Lower leg skin (tissue), 4 donors: ENCODE measurements around the gene MAFF. TPM values are rescaled to one million over a fixed set of nuclear protein-coding genes. Genes with fewer than 3 reads are reported as not detected.
A peak's percentile ranks its signal among the peaks of the same experiment; 100 is the strongest.

Experiments
- DNase-seq, 2 donors: peaks; one replicate each; pipeline ENCODE4 v3.0.0-alpha.2; 2019; ENCODE audit warnings: low spot score in 2 of 2
- H3K4me3 ChIP-seq: fragments of 200-600 bp; sonication (generic); 2 replicates; pipeline ENCODE4 v1.5.1; 2017; ENCODE audit warnings: mild to moderate bottlenecking, low read depth; ENCODE audit not compliant: poor library complexity, severe bottlenecking
- POLR2A ChIP-seq, 2 donors: fragments of 450-650 bp; IDR thresholded peaks; one replicate each; pipeline ENCODE4 v1.6.1; 2016 to 2017; ENCODE audit warnings: antibody characterized with exemption in 2 of 2, mild to moderate bottlenecking in 1 of 2, moderate library complexity in 1 of 2
- WGBS, 2 donors: methylation state at CpG; one replicate each; pipeline ENCODE4 v1.1.5; 2018; 5-methylcytosine and 5-hydroxymethylcytosine counted together
- intact Hi-C: fragments of 100-400 bp; cut with DNase I; formaldehyde crosslinking; loops from one replicate; pipeline ENCODE4 v1.15.0; 2023; ENCODE audit warnings: low total_unique reads
- total RNA-seq, 4 donors: library from RNA; depleted of rRNA; stranded (reverse); fragments of >200 nt; gene quantifications; one replicate each; pipeline ENCODE4 v1.1.0, GENCODE V29; 2016
- TF ChIP-seq, protein P1 (sequence below), 3 donors: fragments of 450-650 bp; IDR thresholded peaks; one replicate each; pipeline ENCODE4 v1.5.1; 2016; ENCODE audit warnings: antibody characterized with exemption in 3 of 3, mild to moderate bottlenecking in 3 of 3, moderate library complexity in 2 of 3

Gene MAFF
- total RNA-seq, 4 donors from 2014 or later, result 64.7 to 116 (median 82.0) TPM

- TF ChIP-seq, protein P1, sequence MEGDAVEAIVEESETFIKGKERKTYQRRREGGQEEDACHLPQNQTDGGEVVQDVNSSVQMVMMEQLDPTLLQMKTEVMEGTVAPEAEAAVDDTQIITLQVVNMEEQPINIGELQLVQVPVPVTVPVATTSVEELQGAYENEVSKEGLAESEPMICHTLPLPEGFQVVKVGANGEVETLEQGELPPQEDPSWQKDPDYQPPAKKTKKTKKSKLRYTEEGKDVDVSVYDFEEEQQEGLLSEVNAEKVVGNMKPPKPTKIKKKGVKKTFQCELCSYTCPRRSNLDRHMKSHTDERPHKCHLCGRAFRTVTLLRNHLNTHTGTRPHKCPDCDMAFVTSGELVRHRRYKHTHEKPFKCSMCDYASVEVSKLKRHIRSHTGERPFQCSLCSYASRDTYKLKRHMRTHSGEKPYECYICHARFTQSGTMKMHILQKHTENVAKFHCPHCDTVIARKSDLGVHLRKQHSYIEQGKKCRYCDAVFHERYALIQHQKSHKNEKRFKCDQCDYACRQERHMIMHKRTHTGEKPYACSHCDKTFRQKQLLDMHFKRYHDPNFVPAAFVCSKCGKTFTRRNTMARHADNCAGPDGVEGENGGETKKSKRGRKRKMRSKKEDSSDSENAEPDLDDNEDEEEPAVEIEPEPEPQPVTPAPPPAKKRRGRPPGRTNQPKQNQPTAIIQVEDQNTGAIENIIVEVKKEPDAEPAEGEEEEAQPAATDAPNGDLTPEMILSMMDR (IDR thresholded peaks at IDR 0.05), result no peak
- TF ChIP-seq POLR2A (IDR thresholded peaks at IDR 0.05), result no peak
- WGBS, 2 donors, result 18 to 35% methylated on average over 2 to 3 of the region's 3 CpGs
- H3K4me3 ChIP-seq, result no peak overlapping the region
- intact Hi-C loops, result no loop called here
- DNase-seq, result no peak
Measured at GRCh38 chr22:38228326-38228872, 26.6 kb downstream of the MAFF start.

DNA sequence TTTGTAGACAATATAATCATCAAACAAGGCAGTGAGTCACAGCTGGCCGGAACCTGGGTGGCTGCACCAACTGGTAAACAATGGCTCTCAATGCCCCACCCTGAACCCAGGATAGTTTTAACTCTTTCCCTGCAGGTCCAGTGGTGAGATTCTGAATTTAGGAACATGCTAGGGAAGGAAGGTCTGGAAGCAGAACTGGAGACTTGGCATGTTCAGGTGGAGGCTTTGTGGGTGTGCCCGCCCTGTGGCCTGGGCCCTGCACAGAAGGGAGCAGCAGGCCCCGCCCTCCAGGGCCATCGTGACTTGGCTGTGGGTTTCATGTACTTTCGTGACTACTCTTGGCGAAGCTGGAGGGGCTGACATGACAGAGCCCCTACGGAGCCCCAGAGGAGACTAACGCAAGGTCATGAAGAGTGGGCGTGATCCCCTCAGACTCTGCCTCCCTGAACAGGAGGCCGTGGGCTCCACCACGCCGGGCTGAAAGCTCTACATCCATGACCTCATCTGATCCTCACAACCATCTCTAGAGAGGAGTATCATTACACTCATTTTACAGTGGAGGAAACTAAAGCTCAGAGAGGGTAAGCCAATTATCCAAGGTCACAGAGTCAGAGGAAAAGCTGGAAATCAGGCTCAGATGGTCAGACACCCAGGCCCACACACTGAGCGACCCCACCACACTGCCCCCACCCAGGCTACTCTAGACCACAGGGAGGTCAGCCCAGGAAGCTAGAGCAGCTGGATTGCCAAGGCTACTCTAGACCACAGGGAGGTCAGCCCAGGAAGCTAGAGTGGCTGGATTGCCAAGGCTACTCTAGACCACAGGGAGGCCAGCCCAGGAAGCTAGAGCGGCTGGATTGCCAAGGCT lies 27.3 kb downstream of the MAFF start:
- WGBS, 2 donors, result 30 to 40% methylated on average over 13 of the region's 14 CpGs
- intact Hi-C loops, result no loop called here
- H3K4me3 ChIP-seq, result no peak overlapping the region
- DNase-seq, result peak; percentile 79 to 93
- TF ChIP-seq POLR2A (IDR thresholded peaks at IDR 0.05), result no peak
- TF ChIP-seq, protein P1 (IDR thresholded peaks at IDR 0.05), result no peak

DNA sequence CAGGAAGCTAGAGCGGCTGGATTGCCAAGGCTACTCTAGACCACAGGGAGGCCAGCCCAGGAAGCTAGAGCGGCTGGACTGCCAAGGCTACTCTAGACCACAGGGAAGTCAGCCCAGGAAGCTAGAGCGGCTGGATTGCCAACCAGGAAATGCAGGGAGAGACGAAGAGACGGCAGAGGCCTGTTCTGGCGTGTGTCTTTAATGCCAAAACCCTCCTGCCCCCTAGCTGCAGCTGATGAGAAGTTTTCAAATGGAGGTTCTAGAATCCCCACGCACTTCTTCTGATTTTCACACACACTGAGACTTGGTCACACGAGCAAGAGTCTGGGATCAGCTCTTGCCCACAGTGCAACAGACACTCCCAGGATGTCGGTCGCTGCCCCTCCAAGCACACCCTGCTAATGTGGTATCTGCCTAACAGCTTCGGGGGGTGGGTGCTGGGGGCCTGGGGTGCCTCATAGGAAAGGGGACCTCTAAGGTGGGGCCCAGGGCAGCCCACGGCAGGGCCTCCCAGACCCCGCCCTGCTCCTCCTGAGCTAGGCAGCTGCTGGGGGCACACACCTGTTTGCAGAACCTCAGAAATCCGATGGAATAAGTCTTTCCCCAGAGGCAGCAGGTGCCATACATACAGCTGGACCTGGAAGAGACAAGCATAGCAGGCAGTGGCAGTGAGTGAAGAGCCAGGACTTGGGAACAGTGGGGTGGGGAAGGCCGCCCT lies 28.5 kb downstream of the MAFF start:
- peak; percentile 60 to 92 for DNase-seq
- intact Hi-C loops, result no loop called here
- no peak overlapping the region for H3K4me3 ChIP-seq

DNA sequence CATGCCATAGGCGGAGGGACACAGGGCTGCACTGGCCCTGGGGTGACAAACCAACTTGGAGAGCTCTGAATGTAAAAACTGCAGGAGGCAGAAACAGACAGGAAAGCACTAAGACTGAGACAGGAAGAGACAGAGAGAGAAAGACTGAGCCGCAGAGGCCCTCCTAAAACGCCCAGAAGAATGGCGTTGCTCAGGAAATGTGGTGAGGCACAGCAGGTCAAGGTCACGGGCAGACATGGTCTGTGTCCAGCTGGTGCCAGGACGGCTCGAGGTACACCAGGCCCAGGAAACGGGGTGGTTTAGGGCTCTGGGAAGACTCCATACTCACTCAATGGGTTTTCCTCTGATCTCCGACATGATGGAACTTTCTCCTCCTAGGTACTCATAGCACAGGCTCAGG lies 29.1 kb downstream of the MAFF start:
- WGBS, 2 donors, result 86 to 87% methylated on average over 9 of the region's 9 CpGs
- TF ChIP-seq POLR2A (IDR thresholded peaks at IDR 0.05), result no peak
- TF ChIP-seq, protein P1 (IDR thresholded peaks at IDR 0.05), result no peak
- intact Hi-C loops, result no loop called here
- DNase-seq, result no peak
- no peak overlapping the region for H3K4me3 ChIP-seq

More for the DNA sequence above, 28.5 kb downstream of the MAFF start:
- WGBS, 2 donors, result 43 to 50% methylated on average over 9 to 11 of the region's 15 CpGs
- no peak for TF ChIP-seq POLR2A (IDR thresholded peaks at IDR 0.05)
- TF ChIP-seq, protein P1 (IDR thresholded peaks at IDR 0.05), result no peak

- H3K4me3 ChIP-seq, result no peak overlapping the region
- no peak for DNase-seq
- intact Hi-C loops, result no loop called here
- no peak for TF ChIP-seq POLR2A (IDR thresholded peaks at IDR 0.05)
- TF ChIP-seq, protein P1 (IDR thresholded peaks at IDR 0.05), result no peak
- WGBS, 2 donors, result 72 to 76% methylated on average over 8 of the region's 8 CpGs
Measured at GRCh38 chr22:38232196-38232595, 30.4 kb downstream of the MAFF start.
